Measurements from ENCODE around the gene AXIN2. TPM values are rescaled to one million over a fixed set of nuclear protein-coding genes. Genes with fewer than 3 reads are reported as not detected.
"Not testable (repeated sequence)": the region's sequence is repeated elsewhere in the genome, so short reads cannot be mapped to it uniquely, and the experiment has no call there.

Gene AXIN2
- total and polyA plus RNA-seq, 2 donors from 2014 or later, result 1.2 to 14.0 TPM

DNA sequence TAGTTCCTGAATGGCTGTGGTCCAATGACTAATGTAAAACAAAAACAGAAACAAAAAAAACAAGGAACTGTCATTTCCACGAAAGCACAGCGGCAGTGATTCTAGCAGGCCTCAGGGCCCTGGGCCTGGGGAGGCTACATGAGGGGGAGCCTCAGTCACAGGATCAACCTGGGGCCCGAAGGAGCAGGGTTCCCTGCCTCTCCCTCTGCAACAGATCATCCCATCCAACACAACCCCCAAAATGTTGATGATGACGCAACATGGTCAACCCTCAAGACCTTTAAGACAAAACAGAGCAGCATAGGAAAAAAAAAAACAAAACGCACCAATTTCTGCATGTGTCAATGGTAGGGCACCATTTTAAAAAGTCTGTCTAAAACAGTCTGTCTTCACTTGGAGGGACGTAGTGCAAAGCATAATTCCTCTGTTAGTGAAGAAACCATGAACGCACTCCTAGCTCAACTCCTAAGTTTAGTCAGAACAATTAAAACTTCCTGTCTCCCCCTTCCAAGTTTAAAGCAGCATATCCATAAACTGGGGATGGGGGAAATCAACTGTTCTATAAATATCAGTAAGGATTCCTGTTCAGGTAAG lies 32.3 kb downstream of the AXIN2 start:
- peaks cover 0 to 8% (median 0%) of the 10 kb centered on the region in 3 donors for H3K36me3 ChIP-seq (ENCODE audit: control insufficient read depth in 2 of 3, insufficient read depth in 3 of 3, low read length in 3 of 3)
- H3K4me3 ChIP-seq (ENCODE audit: low read length in 3 of 3), result no peak overlapping the region
- no peaks in the 10 kb centered on the region for H3K9me3 ChIP-seq (ENCODE audit: control insufficient read depth in 2 of 3, insufficient read depth in 1 of 3, low read length in 3 of 3)
- intact Hi-C loops (cut with DNase I), result no loop called here
- H3K4me1 ChIP-seq (ENCODE audit: control insufficient read depth in 2 of 3, insufficient read depth in 2 of 3, low read depth in 1 of 3, low read length in 3 of 3), result peaks cover 5 to 26% (median 21%) of the 10 kb centered on the region in 3 donors
- no peaks in the 10 kb centered on the region for H3K27me3 ChIP-seq (ENCODE audit: control insufficient read depth, insufficient read depth, low read length)
- DNase-seq (no peak), FAIRE-seq (no peak)
- H3K9ac ChIP-seq (ENCODE audit: low read length in 3 of 3), result no peak overlapping the region
- H3K27ac ChIP-seq (ENCODE audit: low read depth in 2 of 2, low read length in 2 of 2), result no peak overlapping the region
- TF ChIP-seq, protein P1, sequence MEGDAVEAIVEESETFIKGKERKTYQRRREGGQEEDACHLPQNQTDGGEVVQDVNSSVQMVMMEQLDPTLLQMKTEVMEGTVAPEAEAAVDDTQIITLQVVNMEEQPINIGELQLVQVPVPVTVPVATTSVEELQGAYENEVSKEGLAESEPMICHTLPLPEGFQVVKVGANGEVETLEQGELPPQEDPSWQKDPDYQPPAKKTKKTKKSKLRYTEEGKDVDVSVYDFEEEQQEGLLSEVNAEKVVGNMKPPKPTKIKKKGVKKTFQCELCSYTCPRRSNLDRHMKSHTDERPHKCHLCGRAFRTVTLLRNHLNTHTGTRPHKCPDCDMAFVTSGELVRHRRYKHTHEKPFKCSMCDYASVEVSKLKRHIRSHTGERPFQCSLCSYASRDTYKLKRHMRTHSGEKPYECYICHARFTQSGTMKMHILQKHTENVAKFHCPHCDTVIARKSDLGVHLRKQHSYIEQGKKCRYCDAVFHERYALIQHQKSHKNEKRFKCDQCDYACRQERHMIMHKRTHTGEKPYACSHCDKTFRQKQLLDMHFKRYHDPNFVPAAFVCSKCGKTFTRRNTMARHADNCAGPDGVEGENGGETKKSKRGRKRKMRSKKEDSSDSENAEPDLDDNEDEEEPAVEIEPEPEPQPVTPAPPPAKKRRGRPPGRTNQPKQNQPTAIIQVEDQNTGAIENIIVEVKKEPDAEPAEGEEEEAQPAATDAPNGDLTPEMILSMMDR (IDR thresholded peaks at IDR 0.05; ENCODE audit: borderline replicate concordance, extremely low read depth, insufficient read depth), result no peak

DNA sequence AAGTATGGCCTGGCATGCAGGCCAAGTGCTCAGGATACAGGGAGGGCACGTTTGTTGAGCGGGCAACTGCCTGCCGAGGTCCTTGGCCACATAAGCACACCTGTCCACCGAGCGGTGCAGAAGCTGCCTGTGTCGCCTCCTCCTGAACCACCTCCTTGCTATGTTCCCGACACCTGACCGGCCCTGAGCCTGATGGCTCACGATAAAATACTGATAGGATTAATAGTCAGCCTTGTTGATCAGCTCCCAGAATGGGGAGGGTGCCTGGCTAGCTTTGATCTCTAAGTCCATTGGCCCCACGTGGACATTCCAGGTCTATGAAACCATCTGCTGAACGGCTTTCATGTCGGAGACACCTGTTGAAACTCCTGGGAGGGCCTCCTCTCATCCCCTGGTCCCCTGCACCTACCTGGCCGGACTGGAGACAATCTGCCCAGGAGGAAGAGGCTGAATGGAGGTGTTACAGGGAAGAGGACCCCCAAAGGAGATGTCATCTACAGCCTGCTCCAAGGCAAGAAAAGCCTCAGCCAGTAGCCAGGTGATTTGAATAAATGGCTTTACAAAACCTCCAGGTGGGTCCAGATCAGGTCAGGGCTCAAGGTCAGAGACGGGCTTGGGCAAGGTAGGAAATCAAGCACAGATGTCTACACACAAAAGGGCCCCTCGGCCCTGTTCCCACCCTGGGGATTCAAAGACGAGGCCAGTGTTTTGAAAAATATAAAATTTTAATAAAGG lies 33.4 kb downstream of the AXIN2 start:
- peaks cover 0 to 6% (median 0%) of the 10 kb centered on the region in 3 donors for H3K36me3 ChIP-seq (ENCODE audit: control insufficient read depth in 2 of 3, insufficient read depth in 3 of 3, low read length in 3 of 3)
- no peak for FAIRE-seq
- no peak for DNase-seq

DNA sequence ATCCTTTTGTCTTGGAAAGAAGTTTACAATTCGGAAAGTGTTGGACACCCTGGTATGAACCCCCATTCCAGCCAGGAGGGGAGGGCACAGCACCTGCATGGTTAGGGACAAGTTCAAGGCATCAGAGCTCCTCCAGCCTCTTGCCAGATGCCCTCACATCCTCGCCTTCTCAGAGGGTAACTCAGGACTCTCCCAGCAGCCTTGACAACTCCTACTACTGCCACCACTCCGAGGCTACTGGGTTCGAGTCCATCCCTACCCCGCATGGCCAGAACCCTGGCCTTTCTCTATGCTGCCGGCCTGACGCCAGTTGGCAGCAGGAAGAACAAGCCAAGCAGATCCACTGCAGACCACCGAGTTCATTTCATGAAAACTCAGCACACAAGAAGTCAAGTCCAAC lies 34.1 kb downstream of the AXIN2 start:
- peaks cover 5 to 27% (median 19%) of the 10 kb centered on the region in 3 donors for H3K4me1 ChIP-seq (ENCODE audit: control insufficient read depth in 2 of 3, insufficient read depth in 2 of 3, low read depth in 1 of 3, low read length in 3 of 3)
- no peak overlapping the region for H3K4me3 ChIP-seq (ENCODE audit: low read length in 3 of 3)
- H3K36me3 ChIP-seq (ENCODE audit: control insufficient read depth in 2 of 3, insufficient read depth in 3 of 3, low read length in 3 of 3), result peaks cover 0 to 2% (median 0%) of the 10 kb centered on the region in 3 donors
- no peaks in the 10 kb centered on the region for H3K27me3 ChIP-seq (ENCODE audit: control insufficient read depth, insufficient read depth, low read length)
- intact Hi-C loops (cut with DNase I), result no loop called here
- H3K9me3 ChIP-seq (ENCODE audit: control insufficient read depth in 2 of 3, insufficient read depth in 1 of 3, low read length in 3 of 3), result no peaks in the 10 kb centered on the region
- H3K9ac ChIP-seq (ENCODE audit: low read length in 3 of 3), result no peak overlapping the region
- DNase-seq (no peak), FAIRE-seq (no peak)
- no peak overlapping the region for H3K27ac ChIP-seq (ENCODE audit: low read depth in 2 of 2, low read length in 2 of 2)
- TF ChIP-seq, protein P1 (IDR thresholded peaks at IDR 0.05; ENCODE audit: borderline replicate concordance, extremely low read depth, insufficient read depth), result no peak

More for the DNA sequence above, 33.4 kb downstream of the AXIN2 start:
- no peak overlapping the region for H3K27ac ChIP-seq (ENCODE audit: low read depth in 2 of 2, low read length in 2 of 2)
- TF ChIP-seq, protein P1 (IDR thresholded peaks at IDR 0.05; ENCODE audit: borderline replicate concordance, extremely low read depth, insufficient read depth), result no peak
- no peaks in the 10 kb centered on the region for H3K9me3 ChIP-seq (ENCODE audit: control insufficient read depth in 2 of 3, insufficient read depth in 1 of 3, low read length in 3 of 3)
- no peak overlapping the region for H3K9ac ChIP-seq (ENCODE audit: low read length in 3 of 3)
- peaks cover 5 to 29% (median 24%) of the 10 kb centered on the region in 3 donors for H3K4me1 ChIP-seq (ENCODE audit: control insufficient read depth in 2 of 3, insufficient read depth in 2 of 3, low read depth in 1 of 3, low read length in 3 of 3)
- H3K27me3 ChIP-seq (ENCODE audit: control insufficient read depth, insufficient read depth, low read length), result no peaks in the 10 kb centered on the region
- intact Hi-C loops (cut with DNase I), result no loop called here
- no peak overlapping the region for H3K4me3 ChIP-seq (ENCODE audit: low read length in 3 of 3)

DNA sequence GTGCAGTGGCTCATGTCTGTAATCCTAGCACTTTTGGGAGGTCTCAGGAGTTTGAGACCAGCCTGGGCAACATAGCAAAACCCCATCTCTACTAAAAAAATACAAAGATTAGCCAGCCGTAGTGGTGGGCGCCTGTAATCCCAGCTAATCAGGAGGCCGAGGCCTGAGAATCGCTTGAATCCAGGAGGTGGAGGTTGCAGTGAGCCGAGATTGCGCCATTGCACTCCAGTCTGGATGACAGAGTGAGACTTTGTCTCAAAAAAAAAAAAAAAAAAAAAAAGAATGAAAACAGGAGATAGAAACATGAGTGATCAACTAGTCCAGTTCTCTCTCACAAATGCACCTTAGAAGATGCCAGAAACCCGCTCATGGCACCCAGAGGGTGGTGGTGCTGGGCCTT lies 34.6 kb downstream of the AXIN2 start:
- FAIRE-seq; H3K9me3 ChIP-seq (ENCODE audit: control insufficient read depth in 2 of 3, insufficient read depth in 1 of 3, low read length in 3 of 3); H3K4me3 ChIP-seq (ENCODE audit: low read length in 3 of 3); H3K27me3 ChIP-seq (ENCODE audit: control insufficient read depth, insufficient read depth, low read length); H3K36me3 ChIP-seq (ENCODE audit: control insufficient read depth in 2 of 3, insufficient read depth in 3 of 3, low read length in 3 of 3); H3K27ac ChIP-seq (ENCODE audit: low read depth in 2 of 2, low read length in 2 of 2); intact Hi-C loops (cut with DNase I); DNase-seq; H3K9ac ChIP-seq (ENCODE audit: low read length in 3 of 3): not testable (repeated sequence)
- H3K4me1 ChIP-seq (ENCODE audit: control insufficient read depth in 2 of 3, insufficient read depth in 2 of 3, low read depth in 1 of 3, low read length in 3 of 3), result peaks cover 5 to 21% (median 15%) of the 10 kb centered on the region in 3 donors
